HepG2 (cell line): ENCODE results near the gene APOL2. TPM values are rescaled to one million over a fixed set of nuclear protein-coding genes. Genes with fewer than 3 reads are reported as not detected.

Source experiments
- ATAC-seq: fragments of 200-7000 bp; cut with Tn5 transposase; 3 replicates; pipeline ENCODE4 v1.9.1; 2020; ENCODE audit warnings: mild to moderate bottlenecking, moderate library complexity
- BruUV-seq: library from RNA; stranded (reverse); fragments of 400-500 nt; replicated peaks from 2 replicates; lab custom pipeline; 2021; lab: Mats Ljungman, UMichigan
- CTCF ChIA-PET: fragments of 300-600 bp; formaldehyde crosslinking; extraction: SDS; loops from one replicate; lab custom pipeline; 2021; ENCODE audit warnings: low total read pairs, inconsistent platforms, low intra/inter-chr PET ratio; lab: Yijun Ruan, JAX
- POLR2A ChIA-PET: fragments of 350-600 bp; sonication (Branson Sonifier 250); formaldehyde crosslinking; loops from one replicate; lab custom pipeline; 2020; ENCODE audit warnings: antibody characterized with exemption, inconsistent platforms; lab: Yijun Ruan, JAX
- DNase-seq: peaks from one replicate; pipeline ENCODE4 v3.0.0-alpha.2; 2015; ENCODE audit warnings: low spot score
- FAIRE-seq: peaks from 3 replicates; lab custom pipeline; 2011; peaks lifted over from hg19 to GRCh38; lab: Jason Lieb, UNC
- H2AFZ ChIP-seq: one replicate; pipeline ENCODE4 v1.6.1; 2011; ENCODE audit warnings: low read length, inconsistent platforms
- H3K27ac ChIP-seq: fragments of 300-600 bp; 3 replicates; pipeline ENCODE4 v1.8.0; 2011; ENCODE audit warnings: mixed run types, mild to moderate bottlenecking, mixed read lengths, low read length, inconsistent platforms; ENCODE audit not compliant: insufficient read depth; ENCODE audit errors: extremely low read length
- H3K27me3 ChIP-seq, 2 experiments: fragments of 200-600 bp in 1 of 2; 2 replicates in 1 of 2; 3 replicates in 1 of 2; pipeline versions ENCODE4 v1.6.0 to v1.8.0; 2011; ENCODE audit warnings: low read length in 2 of 2, mild to moderate bottlenecking in 2 of 2, moderate library complexity in 2 of 2, inconsistent platforms in 1 of 2; ENCODE audit not compliant: insufficient read depth in 2 of 2, control insufficient read depth in 1 of 2
- H3K36me3 ChIP-seq, 2 experiments: fragments of 200-600 bp in 1 of 2; replicated peaks in 1 of 2; 2 replicates in 1 of 2; 3 replicates in 1 of 2; pipeline versions ENCODE4 v1.5.1 to v1.8.0; 2011; ENCODE audit warnings: low read length in 2 of 2, inconsistent platforms in 1 of 2; ENCODE audit not compliant: insufficient read depth in 2 of 2, control insufficient read depth in 1 of 2
- H3K4me1 ChIP-seq: 2 replicates; pipeline ENCODE4 v1.5.1; 2012; ENCODE audit warnings: low read length, inconsistent platforms; ENCODE audit not compliant: insufficient read depth
- H3K4me2 ChIP-seq: 2 replicates; pipeline ENCODE4 v1.6.0; 2011; ENCODE audit warnings: low read depth, low read length, inconsistent platforms
- H3K4me3 ChIP-seq, 3 experiments: fragments of 200-600 bp in 1 of 3; sonication (generic), shearing (Covaris generic) in 1 of 3; replicated peaks in 1 of 3; 2 replicates each; pipeline ENCODE4 v1.5.1; 2011 to 2016; ENCODE audit warnings: low read length in 3 of 3, inconsistent platforms in 2 of 3, low read depth in 2 of 3, mild to moderate bottlenecking in 2 of 3, control low read depth in 1 of 3, mixed read lengths in 1 of 3; ENCODE audit not compliant: insufficient read depth in 1 of 3
- H3K79me2 ChIP-seq: one replicate; pipeline ENCODE4 v1.6.1; 2011; ENCODE audit warnings: low read length, inconsistent platforms; ENCODE audit not compliant: insufficient read depth
- H3K9ac ChIP-seq: 2 replicates; pipeline ENCODE4 v1.6.0; 2011; ENCODE audit warnings: mild to moderate bottlenecking, low read depth, low read length, inconsistent platforms; ENCODE audit not compliant: insufficient read depth
- H3K9me3 ChIP-seq: 2 replicates; pipeline ENCODE4 v1.5.1; 2012; ENCODE audit warnings: mild to moderate bottlenecking, low read length
- H4K20me1 ChIP-seq: 2 replicates; pipeline ENCODE4 v1.6.0; 2011; ENCODE audit warnings: inconsistent platforms, mild to moderate bottlenecking, low read length, moderate library complexity; ENCODE audit not compliant: insufficient read depth
- ELF1 ChIP-seq: sonication (generic); formaldehyde crosslinking; IDR thresholded peaks from 2 replicates; pipeline ENCODE4 v1.4.0; 2020; ENCODE audit warnings: missing genetic modification reagents
- GZF1 ChIP-seq: sonication (generic); formaldehyde crosslinking; IDR thresholded peaks from 2 replicates; pipeline ENCODE4 v1.5.1; 2020; ENCODE audit warnings: mild to moderate bottlenecking, missing genetic modification reagents
- KAT7 ChIP-seq: IDR thresholded peaks from 2 replicates; pipeline ENCODE4 v1.6.1; 2018; ENCODE audit warnings: borderline replicate concordance, missing compliant biosample characterization
- ZNF354B ChIP-seq: sonication (generic); formaldehyde crosslinking; IDR thresholded peaks from 2 replicates; pipeline ENCODE4 v1.8.0; 2022; ENCODE audit warnings: mild to moderate bottlenecking, missing genetic modification reagents
- ZNF460 ChIP-seq: sonication (generic); formaldehyde crosslinking; IDR thresholded peaks from 2 replicates; pipeline ENCODE4 v1.5.1; 2020; ENCODE audit warnings: missing genetic modification reagents, mild to moderate bottlenecking, borderline replicate concordance
- ZNF609 ChIP-seq: sonication (generic); formaldehyde crosslinking; IDR thresholded peaks from 2 replicates; pipeline ENCODE4 v1.4.0; 2020; ENCODE audit warnings: mild to moderate bottlenecking, missing genetic modification reagents, borderline replicate concordance
- ZNF761 ChIP-seq: sonication (generic); formaldehyde crosslinking; conservative IDR thresholded peaks from 2 replicates; pipeline ENCODE4 v1.4.0; 2020; ENCODE audit warnings: mild to moderate bottlenecking, missing genetic modification reagents
- WGBS: methylation state at CpG from one replicate; pipeline ENCODE4 v1.1.6; 2017; ENCODE audit warnings: low lambda C conversion rate; 5-methylcytosine and 5-hydroxymethylcytosine counted together
- in situ Hi-C: cut with HindIII; loops from 2 replicates; pipeline ENCODE4 v1.10.0; 2017; ENCODE audit warnings: low pct_unique_long_range_greater_than_20kb; ENCODE audit not compliant: extremely low pct_ligation_motif_present
- intact Hi-C: fragments of 100-400 bp; cut with micrococcal nuclease; formaldehyde crosslinking; loops from one replicate; pipeline ENCODE4 v1.10.0; 2022; ENCODE audit not compliant: unreplicated experiment
- polyA plus RNA-seq, 8 experiments: library from polyadenylated mRNA; depleted of rRNA in 3 of 8; stranded (reverse) in 7 of 8; unstranded in 1 of 8; fragments of >200 nt; fragmentation: Illumina TruSeq in 4 of 8; extraction: Trizol in 4 of 8; gene quantifications; 2 replicates each; pipeline versions ENCODE4 v1.2.1 to v1.2.3, GENCODE V29; 2011 to 2016; ENCODE audit warnings: low read depth in 4 of 8, missing spikeins in 1 of 8, mixed read lengths in 1 of 8; ENCODE audit not compliant: insufficient read depth in 1 of 8
- total RNA-seq, 5 experiments: library from RNA; depleted of rRNA; stranded (reverse); fragments of >200 nt; fragmentation: Illumina TruSeq; extraction: Trizol; gene quantifications; 2 replicates each; pipeline ENCODE4 v1.2.3, GENCODE V29; 2016; ENCODE audit warnings: low read depth in 1 of 5

The APOL2 gene
- total and polyA plus RNA-seq, 2 of the 13 experiments (the other 11 are each of a cell fraction or from before 2014, with no cell fraction given): 28.7 to 51.2 TPM

GRCh38 chr22:36249160-36249559, 9.8 kb upstream of the APOL2 start:
- peaks cover 84% of the 10 kb centered on the region for H3K4me1 ChIP-seq
- in situ Hi-C loops: no loop called here
- peak overlapping the region; percentile 90 for H3K27ac ChIP-seq
- peak overlapping the region; percentile 71; the same call in 1 of the 2 replicates for H3K9ac ChIP-seq
- ChIA-PET POLR2A (interaction anchor here (7.0 kb wide), 1 partner anchor 11 kb away, joined by 102 read pairs; the partner anchor contains the start of gene APOL2), CTCF (no interaction called here)
- H4K20me1 ChIP-seq: no peaks in the 10 kb centered on the region
- TF ChIP-seq ZNF609 (CRISPR knock-in tag): no peak
- TF ChIP-seq ZNF761 (CRISPR knock-in tag): no peak
- TF ChIP-seq ELF1 (CRISPR knock-in tag): no peak
- TF ChIP-seq GZF1: no peak
- TF ChIP-seq ZNF460: no peak
- no peak for TF ChIP-seq ZNF354B
- 0 out of 2 replicates have a peak, but pooled peaks have one; percentile 21 for TF ChIP-seq KAT7 (CRISPR knock-in tag)
- H3K4me2 ChIP-seq: no peak overlapping the region
- H3K79me2 ChIP-seq: peaks cover 16% of the 10 kb centered on the region
- ATAC-seq (no peak), DNase-seq (no peak), FAIRE-seq (no peak)
- 94% methylated on average over 2 of the region's 2 CpGs for WGBS
- no peaks in the 10 kb centered on the region for H3K36me3 ChIP-seq
- no TSS peak for BruUV-seq
- no peak overlapping the region for H2AFZ ChIP-seq
- H3K9me3 ChIP-seq: no peaks in the 10 kb centered on the region
- H3K27me3 ChIP-seq: no peaks in the 10 kb centered on the region; a peak in 1 of 5 replicates
- H3K4me3 ChIP-seq: no peak overlapping the region
- intact Hi-C loops: no loop called here
